Esophagus muscularis mucosa (tissue), 4 donors: ENCODE results near the gene MPC1L. TPM values are rescaled to one million over a fixed set of nuclear protein-coding genes. Genes with fewer than 3 reads are reported as not detected.

Source experiments
- DNase-seq: peaks from one replicate; pipeline ENCODE4 v3.0.0-alpha.2; 2017; ENCODE audit errors: extremely low spot score
- H3K27ac ChIP-seq, 4 donors: fragments of 200-600 bp; sonication (generic); replicated peaks in 1 of 4; 1 replicate in 3 of 4; 2 replicates in 1 of 4; pipeline ENCODE4 v1.5.1; 2016 to 2019; ENCODE audit warnings: mild to moderate bottlenecking in 1 of 4
- H3K27me3 ChIP-seq, 4 donors: fragments of 200-600 bp; sonication (generic); one replicate each; pipeline versions ENCODE4 v1.5.1 to v1.6.0; 2016 to 2019
- H3K36me3 ChIP-seq, 4 donors: fragments of 200-600 bp; sonication (generic); one replicate each; pipeline ENCODE4 v1.5.1; 2016 to 2019
- H3K4me1 ChIP-seq, 4 donors: fragments of 200-600 bp; sonication (generic); one replicate each; pipeline ENCODE4 v1.5.1; 2016 to 2019
- H3K4me3 ChIP-seq, 4 donors: fragments of 200-600 bp; sonication (generic); 1 replicate in 2 of 4; 2 replicates in 2 of 4; pipeline ENCODE4 v1.5.1; 2016 to 2019; ENCODE audit warnings: mild to moderate bottlenecking in 4 of 4, moderate library complexity in 1 of 4
- H3K9me3 ChIP-seq, 4 donors: fragments of 200-600 bp; sonication (generic); 1 replicate in 3 of 4; 2 replicates in 1 of 4; pipeline ENCODE4 v1.5.1; 2016 to 2019
- EP300 ChIP-seq: sonication (generic); formaldehyde crosslinking; IDR thresholded peaks from one replicate; pipeline ENCODE4 v1.6.1; 2017; ENCODE audit warnings: antibody characterized with exemption
- POLR2A ChIP-seq: fragments of 450-650 bp; IDR thresholded peaks from one replicate; pipeline ENCODE4 v1.6.1; 2017; ENCODE audit warnings: antibody characterized with exemption, moderate library complexity, mild to moderate bottlenecking, low read depth
- POLR2AphosphoS5 ChIP-seq, 2 donors: sonication (generic); formaldehyde crosslinking; IDR thresholded peaks; one replicate each; pipeline ENCODE4 v1.6.1; 2017; ENCODE audit warnings: antibody characterized with exemption in 2 of 2
- WGBS: methylation state at CpG from one replicate; pipeline ENCODE4 v1.1.5; 2018; 5-methylcytosine and 5-hydroxymethylcytosine counted together
- intact Hi-C: fragments of 100-400 bp; cut with DNase I; formaldehyde crosslinking; loops from one replicate; pipeline ENCODE4 v1.15.1; 2023
- total RNA-seq, 4 donors: library from RNA; depleted of rRNA; stranded (reverse); fragments of >200 nt; gene quantifications; one replicate each; pipeline versions ENCODE4 v1.1.0 to v1.2.1, GENCODE V29; 2016
- TF ChIP-seq, protein P1 (sequence below), 3 experiments: fragments of 200-600 bp in 2 of 3; fragments of 450-650 bp in 1 of 3; sonication (generic) in 2 of 3; IDR thresholded peaks; one replicate each; pipeline ENCODE4 v1.5.1; 2017 to 2019; ENCODE audit warnings: antibody characterized with exemption in 3 of 3, mild to moderate bottlenecking in 2 of 3, moderate library complexity in 1 of 3

MPC1L gene
- total RNA-seq, 4 donors from 2014 or later = not detected

GRCh38 chrX:40671126-40671525 is 47.9 kb downstream of the MPC1L start:
- Histone ChIP-seq H3K4me3 (no peak overlapping the region), H3K9me3 (no peaks in the 10 kb centered on the region), H3K27ac (no peak overlapping the region), H3K27me3 (peaks cover 0 to 5% (median 0%) of the 10 kb centered on the region in 4 donors), H3K4me1 (no peaks in the 10 kb centered on the region), H3K36me3 (peaks cover 8 to 76% (median 41%) of the 10 kb centered on the region in 4 donors)
- TF ChIP-seq EP300 (no peak), POLR2A (no peak), POLR2AphosphoS5 (IDR thresholded peaks at IDR 0.05) (no peak)
- TF ChIP-seq, protein P1, sequence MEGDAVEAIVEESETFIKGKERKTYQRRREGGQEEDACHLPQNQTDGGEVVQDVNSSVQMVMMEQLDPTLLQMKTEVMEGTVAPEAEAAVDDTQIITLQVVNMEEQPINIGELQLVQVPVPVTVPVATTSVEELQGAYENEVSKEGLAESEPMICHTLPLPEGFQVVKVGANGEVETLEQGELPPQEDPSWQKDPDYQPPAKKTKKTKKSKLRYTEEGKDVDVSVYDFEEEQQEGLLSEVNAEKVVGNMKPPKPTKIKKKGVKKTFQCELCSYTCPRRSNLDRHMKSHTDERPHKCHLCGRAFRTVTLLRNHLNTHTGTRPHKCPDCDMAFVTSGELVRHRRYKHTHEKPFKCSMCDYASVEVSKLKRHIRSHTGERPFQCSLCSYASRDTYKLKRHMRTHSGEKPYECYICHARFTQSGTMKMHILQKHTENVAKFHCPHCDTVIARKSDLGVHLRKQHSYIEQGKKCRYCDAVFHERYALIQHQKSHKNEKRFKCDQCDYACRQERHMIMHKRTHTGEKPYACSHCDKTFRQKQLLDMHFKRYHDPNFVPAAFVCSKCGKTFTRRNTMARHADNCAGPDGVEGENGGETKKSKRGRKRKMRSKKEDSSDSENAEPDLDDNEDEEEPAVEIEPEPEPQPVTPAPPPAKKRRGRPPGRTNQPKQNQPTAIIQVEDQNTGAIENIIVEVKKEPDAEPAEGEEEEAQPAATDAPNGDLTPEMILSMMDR (IDR thresholded peaks at IDR 0.05) = no peak
- intact Hi-C loops = no loop called here
- WGBS = 77% methylated on average over 4 of the region's 6 CpGs
- DNase-seq = no peak

Other genes with a start within 250 kb of the MPC1L start
- 100 to 1,000 TPM in 1 of 4 donors, 10 to 100 TPM in 3; 76.4 to 105 (median 93.3) TPM for gene ATP6AP2, start 42.5 kb upstream of the MPC1L start, total RNA-seq
- gene CXorf38, start 24.1 kb downstream of the MPC1L start, total RNA-seq = 10 to 100 TPM in 1 of 4 donors, 1 to 10 TPM in 3; 5.4 to 10.8 (median 9.2) TPM
- gene MED14, start 112.1 kb downstream of the MPC1L start, total RNA-seq = 10 to 100 TPM; 20.0 to 29.9 (median 24.3) TPM